GM19328 (cell line): ENCODE data around the gene ANKMY1.

Experiments
- ATAC-seq: cut with Tn5 transposase; IDR thresholded peaks from one replicate; pipeline ENCODE4 v1.9.1; 2021; ENCODE audit warnings: mild to moderate bottlenecking, moderate library complexity; ENCODE audit not compliant: unreplicated experiment

The ANKMY1 gene

GRCh38 chr2:240594511-240595380 is 37.0 kb upstream of the ANKMY1 start:
- ATAC-seq, result no peak

GRCh38 chr2:240593703-240594451 is 36.1 kb upstream of the ANKMY1 start:
- no peak for ATAC-seq

- no peak for ATAC-seq
These were observed 35.4 kb upstream of the ANKMY1 start for GRCh38 chr2:240593026-240593702.

GRCh38 chr2:240591784-240592183 is 34.0 kb upstream of the ANKMY1 start:
- no peak for ATAC-seq

- ATAC-seq, result no peak
These were observed 33.4 kb upstream of the ANKMY1 start for GRCh38 chr2:240591226-240591625.

- ATAC-seq, result no peak
These were observed 32.9 kb upstream of the ANKMY1 start for GRCh38 chr2:240590681-240591111.

GRCh38 chr2:240589850-240590525 is 32.2 kb upstream of the ANKMY1 start:
- ATAC-seq, result no peak

- no peak for ATAC-seq
These were observed 31.6 kb upstream of the ANKMY1 start for GRCh38 chr2:240589375-240589774.

- ATAC-seq, result no peak
These were observed 30.9 kb upstream of the ANKMY1 start for GRCh38 chr2:240588669-240589068.

- no peak for ATAC-seq
These were observed 30.3 kb upstream of the ANKMY1 start for GRCh38 chr2:240588006-240588655.

- no peak for ATAC-seq
These were observed 29.4 kb upstream of the ANKMY1 start for GRCh38 chr2:240586919-240587800.

GRCh38 chr2:240586198-240586918 is 28.6 kb upstream of the ANKMY1 start, which contains the start of gene CAPN10:
CAPN10 (plus strand) TSS chr2:240586734; CDS start chr2:240586912, 178 bp downstream.
- peak; percentile 53 for ATAC-seq

- ATAC-seq, result no peak
These were observed 28.0 kb upstream of the ANKMY1 start for GRCh38 chr2:240585681-240586197.

GRCh38 chr2:240585101-240585500 is 27.3 kb upstream of the ANKMY1 start:
- no peak for ATAC-seq

GRCh38 chr2:240584486-240585031 is 26.8 kb upstream of the ANKMY1 start:
- peak; percentile 56 for ATAC-seq

- ATAC-seq, result no peak
These were observed 26.0 kb upstream of the ANKMY1 start for GRCh38 chr2:240583774-240584173.

- no peak for ATAC-seq
These were observed 25.0 kb upstream of the ANKMY1 start for GRCh38 chr2:240582781-240583180.

GRCh38 chr2:240581811-240582210 is 24.0 kb upstream of the ANKMY1 start:
- no peak for ATAC-seq
